ENCODE results near the gene B2M.

DNA sequence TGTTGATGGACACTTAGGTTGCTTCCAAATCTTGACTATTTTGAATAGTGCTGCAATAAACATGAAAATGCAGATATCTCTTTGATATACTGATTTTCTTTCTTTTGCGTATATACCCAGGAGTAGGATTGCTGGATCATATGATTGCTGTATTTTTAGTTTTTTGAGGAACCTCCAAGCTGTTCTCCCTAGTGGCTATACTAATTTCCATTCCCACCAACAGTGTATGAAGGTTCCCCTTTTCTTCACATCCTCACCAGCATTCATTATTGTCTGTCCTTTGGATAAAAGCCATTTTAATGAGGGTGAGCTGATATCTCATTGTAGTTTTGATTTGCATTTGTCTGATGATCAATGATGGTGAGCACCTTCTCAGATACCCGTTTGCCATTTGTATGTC lies 12.7 kb upstream of the B2M start:
- TF ChIP-seq POLR2AphosphoS5 (IDR thresholded peaks at IDR 0.05; ENCODE audit: low read depth, low read length): no peak
- no peak for TF ChIP-seq CC2D1A (CRISPR knock-in tag; IDR thresholded peaks at IDR 0.05)
- TF ChIP-seq FOXA3 (CRISPR knock-in tag; IDR thresholded peaks at IDR 0.05): no peak
- no peak for TF ChIP-seq REXO4 (CRISPR knock-in tag; IDR thresholded peaks at IDR 0.05; ENCODE audit: borderline replicate concordance)
- TF ChIP-seq NCOR1 (IDR thresholded peaks at IDR 0.05; ENCODE audit: borderline replicate concordance, low read length): no peak
- no peak for TF ChIP-seq ZNF607 (CRISPR knock-in tag; IDR thresholded peaks at IDR 0.05; ENCODE audit: borderline replicate concordance)
- TF ChIP-seq LBX2 (CRISPR knock-in tag; IDR thresholded peaks at IDR 0.05; ENCODE audit: borderline replicate concordance): no peak
- TF ChIP-seq TAF1 (CRISPR knock-in tag; IDR thresholded peaks at IDR 0.05): no peak
- TF ChIP-seq ZFP41 (CRISPR knock-in tag; IDR thresholded peaks at IDR 0.05; ENCODE audit: borderline replicate concordance): no peak
- no peak for TF ChIP-seq CTCF (CRISPR knock-in tag; IDR thresholded peaks at IDR 0.05)
- no peak for TF ChIP-seq SRF (IDR thresholded peaks at IDR 0.05; ENCODE audit: low read depth, low read length)
- TF ChIP-seq ZNF691 (CRISPR knock-in tag; IDR thresholded peaks at IDR 0.05; ENCODE audit: borderline replicate concordance, low read depth): no peak
